ENCODE results near the gene DHRS4.
"Not testable (repeated sequence)": the region's sequence is repeated elsewhere in the genome, so short reads cannot be mapped to it uniquely, and the experiment has no call there.

The DHRS4 gene

GRCh38 chr14:23950411-23951135 is 3.0 kb upstream of the DHRS4 start:
- no peak overlapping the region for H3K4me3 ChIP-seq (ENCODE audit: low read length)
- no peak overlapping the region for H3K27ac ChIP-seq (ENCODE audit: low read length)
- H3K9me3 ChIP-seq (ENCODE audit: insufficient read depth, low read length), result no peaks in the 10 kb centered on the region; the same call in 1 of the 2 replicates
- H2AFZ ChIP-seq (ENCODE audit: low read depth, low read length), result no peak overlapping the region
- peaks cover 10% of the 10 kb centered on the region for H3K79me2 ChIP-seq (ENCODE audit: low read length)
- H3K36me3 ChIP-seq (replicated peaks; ENCODE audit: low read depth, low read length), result no peaks in the 10 kb centered on the region
- H3K9ac ChIP-seq (ENCODE audit: low read length), result no peak overlapping the region
- TF ChIP-seq EZH2phosphoT487 (IDR thresholded peaks at IDR 0.05; ENCODE audit: low read depth), result no peak
- no peak for TF ChIP-seq CTCF (IDR thresholded peaks at IDR 0.05; ENCODE audit: low read depth, low read length)
- H3K27me3 ChIP-seq (ENCODE audit: low read depth, low read length), result no peaks in the 10 kb centered on the region
- H3K4me1 ChIP-seq (ENCODE audit: low read length), result peaks cover 8% of the 10 kb centered on the region
- H3K4me2 ChIP-seq (ENCODE audit: low read length), result no peak overlapping the region
- H4K20me1 ChIP-seq (ENCODE audit: insufficient read depth, low read length), result no peaks in the 10 kb centered on the region

DNA sequence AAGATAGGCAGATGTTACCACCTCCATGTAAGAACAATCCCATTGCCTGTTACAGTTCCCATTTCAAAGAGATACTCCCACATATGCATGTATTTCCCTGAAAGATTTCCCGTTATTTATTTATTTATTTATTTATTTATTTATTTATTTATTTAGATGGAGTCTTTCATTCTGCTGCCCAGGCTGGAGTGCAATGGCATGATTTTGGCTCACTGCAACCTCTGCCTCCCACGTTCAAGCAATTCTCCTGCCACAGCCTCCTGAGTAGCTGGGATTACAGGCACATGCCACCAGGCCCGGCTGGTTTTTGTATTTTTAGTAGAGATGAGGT is 2.5 kb upstream of the DHRS4 start:
- not testable (repeated sequence) for H3K4me3 ChIP-seq (ENCODE audit: low read length); H3K4me2 ChIP-seq (ENCODE audit: low read length); H3K27me3 ChIP-seq (ENCODE audit: low read depth, low read length); H3K27ac ChIP-seq (ENCODE audit: low read length); H3K36me3 ChIP-seq (replicated peaks; ENCODE audit: low read depth, low read length); H3K9me3 ChIP-seq (ENCODE audit: insufficient read depth, low read length); H4K20me1 ChIP-seq (ENCODE audit: insufficient read depth, low read length); H3K4me1 ChIP-seq (ENCODE audit: low read length); H3K79me2 ChIP-seq (ENCODE audit: low read length); H3K9ac ChIP-seq (ENCODE audit: low read length); H2AFZ ChIP-seq (ENCODE audit: low read depth, low read length)

GRCh38 chr14:23951590-23952201 is 1.9 kb upstream of the DHRS4 start:
- Histone ChIP-seq H3K4me2 (ENCODE audit: low read length) (no peak overlapping the region), H3K9me3 (ENCODE audit: insufficient read depth, low read length) (no peaks in the 10 kb centered on the region; the same call in 1 of the 2 replicates), H3K79me2 (ENCODE audit: low read length) (peaks cover 10% of the 10 kb centered on the region), H3K27me3 (ENCODE audit: low read depth, low read length) (no peaks in the 10 kb centered on the region), H4K20me1 (ENCODE audit: insufficient read depth, low read length) (no peaks in the 10 kb centered on the region), H3K9ac (ENCODE audit: low read length) (no peak overlapping the region), H3K4me3 (ENCODE audit: low read length) (no peak overlapping the region), H3K27ac (ENCODE audit: low read length) (no peak overlapping the region), H2AFZ (ENCODE audit: low read depth, low read length) (no peak overlapping the region), H3K36me3 (replicated peaks; ENCODE audit: low read depth, low read length) (no peaks in the 10 kb centered on the region), H3K4me1 (ENCODE audit: low read length) (peaks cover 8% of the 10 kb centered on the region)
- TF ChIP-seq EZH2phosphoT487 (IDR thresholded peaks at IDR 0.05; ENCODE audit: low read depth) (no peak), CTCF (IDR thresholded peaks at IDR 0.05; ENCODE audit: low read depth, low read length) (no peak)

DNA sequence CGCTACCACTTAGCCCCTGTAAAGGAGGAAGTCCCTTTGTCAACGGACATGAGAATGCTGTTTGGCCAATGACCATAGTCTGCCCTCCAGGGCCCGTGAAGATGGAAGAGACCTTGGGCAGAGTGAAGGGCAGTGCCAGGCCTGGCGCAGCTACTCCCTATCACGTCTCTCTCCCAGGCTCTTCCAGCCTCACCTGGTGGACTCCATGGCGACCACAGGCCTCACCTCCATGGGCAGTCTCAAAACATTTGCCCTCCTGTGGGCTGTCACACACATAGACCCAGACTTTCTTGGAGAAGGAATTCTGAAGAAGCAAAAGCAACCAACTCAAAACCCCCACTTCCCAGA is 480 bp upstream of the DHRS4 start:
- Histone ChIP-seq H3K9ac (ENCODE audit: low read length) (peak overlapping the region; percentile 84), H3K4me2 (ENCODE audit: low read length) (peak overlapping the region; percentile 73), H2AFZ (ENCODE audit: low read depth, low read length) (peak overlapping the region; percentile 56; the same call in 1 of the 2 replicates), H3K27ac (ENCODE audit: low read length) (0 out of 2 replicates have a peak overlapping the region, but pooled peaks have one; percentile 6), H3K4me3 (ENCODE audit: low read length) (peak overlapping the region; percentile 87)
- H3K79me2 ChIP-seq (ENCODE audit: low read length); H3K27me3 ChIP-seq (ENCODE audit: low read depth, low read length); H3K4me1 ChIP-seq (ENCODE audit: low read length); H4K20me1 ChIP-seq (ENCODE audit: insufficient read depth, low read length); H3K9me3 ChIP-seq (ENCODE audit: insufficient read depth, low read length); H3K36me3 ChIP-seq (replicated peaks; ENCODE audit: low read depth, low read length): not testable (repeated sequence)

DNA sequence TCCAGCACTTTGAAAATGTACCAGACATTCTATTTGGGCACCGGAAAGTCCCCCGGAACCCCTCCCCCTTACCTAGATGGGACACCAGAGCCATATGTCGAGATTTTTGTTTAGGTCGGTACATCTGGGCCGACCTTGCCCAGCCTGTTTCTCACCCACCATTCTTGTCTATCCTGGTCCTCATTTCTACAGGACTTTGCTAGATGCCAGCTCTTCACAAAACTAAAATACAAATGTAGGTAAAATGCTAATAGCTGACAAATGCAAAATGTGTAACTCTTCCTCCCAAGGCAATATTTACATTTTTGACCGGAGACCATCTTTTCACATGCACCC is 677 bp downstream of the DHRS4 start:
- H2AFZ ChIP-seq (ENCODE audit: low read depth, low read length), result peak overlapping the region; percentile 78; the same call in 1 of the 2 replicates
- not testable (repeated sequence) for H3K79me2 ChIP-seq (ENCODE audit: low read length); H3K27ac ChIP-seq (ENCODE audit: low read length)

GRCh38 chr14:23954965-23955364 is 1.4 kb downstream of the DHRS4 start:
- H3K4me2 ChIP-seq (ENCODE audit: low read length), result 0 out of 2 replicates have a peak overlapping the region, but pooled peaks have one; percentile 73
- H3K4me3 ChIP-seq (ENCODE audit: low read length); H3K9me3 ChIP-seq (ENCODE audit: insufficient read depth, low read length); H4K20me1 ChIP-seq (ENCODE audit: insufficient read depth, low read length); H3K79me2 ChIP-seq (ENCODE audit: low read length); H3K4me1 ChIP-seq (ENCODE audit: low read length); H2AFZ ChIP-seq (ENCODE audit: low read depth, low read length); H3K9ac ChIP-seq (ENCODE audit: low read length); H3K36me3 ChIP-seq (replicated peaks; ENCODE audit: low read depth, low read length); H3K27ac ChIP-seq (ENCODE audit: low read length); H3K27me3 ChIP-seq (ENCODE audit: low read depth, low read length): not testable (repeated sequence)

More for the DNA sequence above, 677 bp downstream of the DHRS4 start:
- H3K4me3 ChIP-seq (ENCODE audit: low read length), result peak overlapping the region; percentile 87
- H3K9ac ChIP-seq (ENCODE audit: low read length), result peak overlapping the region; percentile 84
- not testable (repeated sequence) for H3K27me3 ChIP-seq (ENCODE audit: low read depth, low read length); H4K20me1 ChIP-seq (ENCODE audit: insufficient read depth, low read length); H3K9me3 ChIP-seq (ENCODE audit: insufficient read depth, low read length); H3K36me3 ChIP-seq (replicated peaks; ENCODE audit: low read depth, low read length); H3K4me1 ChIP-seq (ENCODE audit: low read length)
- peak overlapping the region; percentile 73 for H3K4me2 ChIP-seq (ENCODE audit: low read length)

DNA sequence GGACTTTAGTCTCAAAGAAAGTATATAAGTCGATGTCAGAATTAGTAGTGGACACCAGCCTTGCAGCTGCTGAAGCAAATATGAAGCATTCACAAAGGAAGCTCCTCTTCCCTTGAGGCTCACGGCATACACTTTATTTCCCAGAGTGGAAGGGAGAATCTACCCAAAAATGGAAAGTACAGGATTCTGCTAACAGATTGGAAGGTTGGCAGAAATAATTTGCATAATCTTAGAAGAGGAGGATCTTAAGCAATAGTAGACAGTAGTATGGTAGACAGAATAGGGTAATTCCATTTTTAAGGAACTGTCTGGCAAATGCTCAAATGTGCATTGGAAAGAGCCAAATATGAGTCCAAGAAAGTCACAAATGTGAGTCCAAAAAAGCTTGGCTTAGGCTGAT is 2.2 kb downstream of the DHRS4 start:
- H4K20me1 ChIP-seq (ENCODE audit: insufficient read depth, low read length); H2AFZ ChIP-seq (ENCODE audit: low read depth, low read length); H3K36me3 ChIP-seq (replicated peaks; ENCODE audit: low read depth, low read length); H3K4me3 ChIP-seq (ENCODE audit: low read length); H3K79me2 ChIP-seq (ENCODE audit: low read length); H3K9me3 ChIP-seq (ENCODE audit: insufficient read depth, low read length); H3K9ac ChIP-seq (ENCODE audit: low read length); H3K27me3 ChIP-seq (ENCODE audit: low read depth, low read length); H3K4me2 ChIP-seq (ENCODE audit: low read length); H3K27ac ChIP-seq (ENCODE audit: low read length); H3K4me1 ChIP-seq (ENCODE audit: low read length): not testable (repeated sequence)
